Panc1 (cell line): ENCODE data around the gene CHCHD3. TPM values are rescaled to one million over a fixed set of nuclear protein-coding genes. Genes with fewer than 3 reads are reported as not detected.

ENCODE experiments used
- ATAC-seq: fragments of 200-7000 bp; cut with Tn5 transposase; 2 replicates; pipeline ENCODE4 v1.9.1; 2020; ENCODE audit warnings: mild to moderate bottlenecking, moderate library complexity
- BruUV-seq: library from RNA; stranded (reverse); fragments of 400-500 nt; replicated peaks from 2 replicates; lab custom pipeline; 2021; lab: Mats Ljungman, UMichigan
- CTCF ChIA-PET: fragments of 300-600 bp; sonication (Branson Sonifier 250); formaldehyde crosslinking; loops from one replicate; lab custom pipeline; 2022; ENCODE audit warnings: antibody characterized with exemption; lab: Charles Lee
- POLR2A ChIA-PET: fragments of 300-600 bp; sonication (Branson Sonifier 250); formaldehyde crosslinking; loops from one replicate; lab custom pipeline; 2022; ENCODE audit warnings: antibody characterized with exemption; lab: Charles Lee
- DNase-seq: peaks from one replicate; pipeline ENCODE4 v3.0.0-alpha.2; 2010; ENCODE audit warnings: low read depth, low spot score
- H3K27ac ChIP-seq: 2 replicates; pipeline ENCODE4 v1.5.1; 2011; ENCODE audit warnings: mild to moderate bottlenecking, low read length, inconsistent platforms
- H3K27me3 ChIP-seq: fragments of 200-500 bp; sonication (Bioruptor generic); 2 replicates; pipeline ENCODE4 v1.6.0; 2014; ENCODE audit warnings: low read length, inconsistent platforms; ENCODE audit not compliant: control insufficient read depth, insufficient read depth
- H3K36me3 ChIP-seq: fragments of 200-500 bp; sonication (Bioruptor generic); 2 replicates; pipeline ENCODE4 v1.5.1; 2014; ENCODE audit warnings: inconsistent platforms, mild to moderate bottlenecking, low read length, moderate library complexity; ENCODE audit not compliant: control insufficient read depth, insufficient read depth
- H3K4me1 ChIP-seq: 2 replicates; pipeline ENCODE4 v1.5.1; 2011; ENCODE audit warnings: inconsistent platforms, mild to moderate bottlenecking, low read length, moderate library complexity; ENCODE audit not compliant: control insufficient read depth, insufficient read depth
- H3K4me3 ChIP-seq, 2 experiments: 2 replicates each; pipeline ENCODE4 v1.5.1; 2011 to 2012; ENCODE audit warnings: low read depth in 2 of 2, low read length in 2 of 2, mild to moderate bottlenecking in 2 of 2, inconsistent platforms in 1 of 2, moderate library complexity in 1 of 2
- H3K9me3 ChIP-seq: fragments of 200-500 bp; sonication (Bioruptor generic); 2 replicates; pipeline ENCODE4 v1.5.1; 2014; ENCODE audit warnings: low read depth, mild to moderate bottlenecking, inconsistent platforms, low read length, moderate library complexity; ENCODE audit not compliant: control insufficient read depth, insufficient read depth
- POLR2AphosphoS5 ChIP-seq: IDR thresholded peaks from 2 replicates; pipeline ENCODE4 v1.6.1; 2012; ENCODE audit warnings: mild to moderate bottlenecking, low read depth, low read length, moderate library complexity
- SIN3A ChIP-seq: IDR thresholded peaks from 2 replicates; pipeline ENCODE4 v1.6.1; 2012; ENCODE audit warnings: low read depth, mild to moderate bottlenecking, low read length, moderate library complexity, borderline replicate concordance; ENCODE audit not compliant: insufficient read depth
- TCF7L2 ChIP-seq: IDR thresholded peaks from 2 replicates; pipeline ENCODE4 v1.6.1; 2011; ENCODE audit warnings: mild to moderate bottlenecking, low read depth, low read length, inconsistent platforms
- in situ Hi-C: cut with HindIII; loops from 2 replicates; pipeline ENCODE4 v1.10.0; 2016; ENCODE audit warnings: low sequenced_read_pairs, low pct_unique_long_range_greater_than_20kb
- intact Hi-C: fragments of 100-400 bp; cut with micrococcal nuclease; formaldehyde crosslinking; loops from one replicate; pipeline ENCODE4 v1.10.0; 2022; ENCODE audit not compliant: unreplicated experiment
- total RNA-seq: library from RNA; stranded (reverse); gene quantifications from one replicate; pipeline ENCODE4 v1.2.1, GENCODE V29; 2021; ENCODE audit not compliant: unreplicated experiment
- TF ChIP-seq, protein P1 (sequence below), 2 experiments: IDR thresholded peaks; 2 replicates each; pipeline ENCODE4 v1.6.1; 2011 to 2012; ENCODE audit warnings: low read depth in 2 of 2, control low read depth in 1 of 2, low read length in 1 of 2, mild to moderate bottlenecking in 1 of 2, moderate library complexity in 1 of 2; ENCODE audit not compliant: insufficient read depth in 1 of 2
- TF ChIP-seq, protein P2 (sequence below): fragments of 450-650 bp; IDR thresholded peaks from 2 replicates; pipeline ENCODE4 v1.5.1; 2017; ENCODE audit warnings: mild to moderate bottlenecking

The CHCHD3 gene
- total RNA-seq, 1 experiment from 2014 or later, result 109 TPM

- DNase-seq (no peak), ATAC-seq (no peak)
- H3K27ac ChIP-seq, result no peak overlapping the region
- intact Hi-C loops, result no loop called here
- no peak overlapping the region for H3K4me3 ChIP-seq
- ChIA-PET POLR2A (no interaction called here), CTCF (no interaction called here)
- H3K36me3 ChIP-seq, result no peaks in the 10 kb centered on the region
- H3K4me1 ChIP-seq, result no peaks in the 10 kb centered on the region
- no TSS peak for BruUV-seq
- H3K27me3 ChIP-seq, result no peaks in the 10 kb centered on the region
- TF ChIP-seq SIN3A (no peak), TCF7L2 (no peak), POLR2AphosphoS5 (no peak)
- TF ChIP-seq, protein P1, sequence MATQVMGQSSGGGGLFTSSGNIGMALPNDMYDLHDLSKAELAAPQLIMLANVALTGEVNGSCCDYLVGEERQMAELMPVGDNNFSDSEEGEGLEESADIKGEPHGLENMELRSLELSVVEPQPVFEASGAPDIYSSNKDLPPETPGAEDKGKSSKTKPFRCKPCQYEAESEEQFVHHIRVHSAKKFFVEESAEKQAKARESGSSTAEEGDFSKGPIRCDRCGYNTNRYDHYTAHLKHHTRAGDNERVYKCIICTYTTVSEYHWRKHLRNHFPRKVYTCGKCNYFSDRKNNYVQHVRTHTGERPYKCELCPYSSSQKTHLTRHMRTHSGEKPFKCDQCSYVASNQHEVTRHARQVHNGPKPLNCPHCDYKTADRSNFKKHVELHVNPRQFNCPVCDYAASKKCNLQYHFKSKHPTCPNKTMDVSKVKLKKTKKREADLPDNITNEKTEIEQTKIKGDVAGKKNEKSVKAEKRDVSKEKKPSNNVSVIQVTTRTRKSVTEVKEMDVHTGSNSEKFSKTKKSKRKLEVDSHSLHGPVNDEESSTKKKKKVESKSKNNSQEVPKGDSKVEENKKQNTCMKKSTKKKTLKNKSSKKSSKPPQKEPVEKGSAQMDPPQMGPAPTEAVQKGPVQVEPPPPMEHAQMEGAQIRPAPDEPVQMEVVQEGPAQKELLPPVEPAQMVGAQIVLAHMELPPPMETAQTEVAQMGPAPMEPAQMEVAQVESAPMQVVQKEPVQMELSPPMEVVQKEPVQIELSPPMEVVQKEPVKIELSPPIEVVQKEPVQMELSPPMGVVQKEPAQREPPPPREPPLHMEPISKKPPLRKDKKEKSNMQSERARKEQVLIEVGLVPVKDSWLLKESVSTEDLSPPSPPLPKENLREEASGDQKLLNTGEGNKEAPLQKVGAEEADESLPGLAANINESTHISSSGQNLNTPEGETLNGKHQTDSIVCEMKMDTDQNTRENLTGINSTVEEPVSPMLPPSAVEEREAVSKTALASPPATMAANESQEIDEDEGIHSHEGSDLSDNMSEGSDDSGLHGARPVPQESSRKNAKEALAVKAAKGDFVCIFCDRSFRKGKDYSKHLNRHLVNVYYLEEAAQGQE (IDR thresholded peaks at IDR 0.05; ENCODE audit: insufficient read depth in 1 of 2, low read depth in 2 of 2, low read length in 1 of 2), result no peak
- TF ChIP-seq, protein P2, sequence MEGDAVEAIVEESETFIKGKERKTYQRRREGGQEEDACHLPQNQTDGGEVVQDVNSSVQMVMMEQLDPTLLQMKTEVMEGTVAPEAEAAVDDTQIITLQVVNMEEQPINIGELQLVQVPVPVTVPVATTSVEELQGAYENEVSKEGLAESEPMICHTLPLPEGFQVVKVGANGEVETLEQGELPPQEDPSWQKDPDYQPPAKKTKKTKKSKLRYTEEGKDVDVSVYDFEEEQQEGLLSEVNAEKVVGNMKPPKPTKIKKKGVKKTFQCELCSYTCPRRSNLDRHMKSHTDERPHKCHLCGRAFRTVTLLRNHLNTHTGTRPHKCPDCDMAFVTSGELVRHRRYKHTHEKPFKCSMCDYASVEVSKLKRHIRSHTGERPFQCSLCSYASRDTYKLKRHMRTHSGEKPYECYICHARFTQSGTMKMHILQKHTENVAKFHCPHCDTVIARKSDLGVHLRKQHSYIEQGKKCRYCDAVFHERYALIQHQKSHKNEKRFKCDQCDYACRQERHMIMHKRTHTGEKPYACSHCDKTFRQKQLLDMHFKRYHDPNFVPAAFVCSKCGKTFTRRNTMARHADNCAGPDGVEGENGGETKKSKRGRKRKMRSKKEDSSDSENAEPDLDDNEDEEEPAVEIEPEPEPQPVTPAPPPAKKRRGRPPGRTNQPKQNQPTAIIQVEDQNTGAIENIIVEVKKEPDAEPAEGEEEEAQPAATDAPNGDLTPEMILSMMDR, result no peak
- in situ Hi-C loops, result no loop called here
- no peaks in the 10 kb centered on the region for H3K9me3 ChIP-seq
Observed at GRCh38 chr7:132988117-132988516, 93.8 kb downstream of the CHCHD3 start.

GRCh38 chr7:132980402-132980801, 101.5 kb downstream of the CHCHD3 start:
- no peaks in the 10 kb centered on the region for H3K4me1 ChIP-seq
- intact Hi-C loops (no loop called here), in situ Hi-C loops (no loop called here)
- H3K36me3 ChIP-seq, result no peaks in the 10 kb centered on the region
- no peaks in the 10 kb centered on the region for H3K9me3 ChIP-seq
- ChIA-PET CTCF (no interaction called here), POLR2A (no interaction called here)
- H3K27ac ChIP-seq, result no peak overlapping the region
- ATAC-seq (no peak), DNase-seq (no peak)
- TF ChIP-seq, protein P2, result no peak
- no peak for TF ChIP-seq TCF7L2
- TF ChIP-seq SIN3A, result no peak
- TF ChIP-seq POLR2AphosphoS5, result no peak
- TF ChIP-seq, protein P1 (IDR thresholded peaks at IDR 0.05; ENCODE audit: insufficient read depth in 1 of 2, low read depth in 2 of 2, low read length in 1 of 2), result no peak
- no peaks in the 10 kb centered on the region for H3K27me3 ChIP-seq
- H3K4me3 ChIP-seq, result no peak overlapping the region
- no TSS peak for BruUV-seq
